Upper lobe of left lung (tissue), 4 donors: ENCODE data around the gene QRFP.

Experiments used
- EP300 ChIP-seq, 4 donors: sonication (generic); formaldehyde crosslinking; IDR thresholded peaks; one replicate each; pipeline ENCODE4 v1.5.1; 2017; ENCODE audit warnings: antibody characterized with exemption in 4 of 4, control low read depth in 2 of 4
- POLR2AphosphoS5 ChIP-seq, 2 donors: sonication (generic); formaldehyde crosslinking; IDR thresholded peaks; one replicate each; pipeline ENCODE4 v1.5.1; 2017; ENCODE audit warnings: antibody characterized with exemption in 2 of 2
- TF ChIP-seq, protein P1 (sequence below), 6 experiments: fragments of 450-650 bp in 4 of 6; fragments of 200-600 bp in 2 of 6; sonication (generic) in 2 of 6; IDR thresholded peaks; one replicate each; pipeline ENCODE4 v1.5.1; 2016 to 2019; ENCODE audit warnings: antibody characterized with exemption in 6 of 6

DNA sequence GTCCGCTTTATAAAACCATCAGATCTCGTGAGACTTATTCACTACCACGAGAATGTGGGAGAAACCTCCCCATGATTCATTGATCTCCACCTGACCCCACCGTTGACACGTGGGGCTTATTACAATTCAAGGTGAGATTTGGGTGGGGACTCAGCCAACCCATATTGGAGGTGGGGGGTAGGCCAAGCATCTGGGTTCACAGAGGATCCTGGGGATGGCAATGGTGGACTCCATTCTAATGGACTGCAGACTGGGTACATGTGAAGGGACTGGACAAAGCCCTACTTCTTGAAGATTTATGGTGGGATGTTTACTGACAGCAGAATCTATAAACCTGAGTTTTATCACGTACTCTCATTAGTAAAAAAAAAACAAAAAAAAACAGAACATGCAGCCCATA, 15.1 kb downstream of the QRFP start:
- TF ChIP-seq, protein P1, sequence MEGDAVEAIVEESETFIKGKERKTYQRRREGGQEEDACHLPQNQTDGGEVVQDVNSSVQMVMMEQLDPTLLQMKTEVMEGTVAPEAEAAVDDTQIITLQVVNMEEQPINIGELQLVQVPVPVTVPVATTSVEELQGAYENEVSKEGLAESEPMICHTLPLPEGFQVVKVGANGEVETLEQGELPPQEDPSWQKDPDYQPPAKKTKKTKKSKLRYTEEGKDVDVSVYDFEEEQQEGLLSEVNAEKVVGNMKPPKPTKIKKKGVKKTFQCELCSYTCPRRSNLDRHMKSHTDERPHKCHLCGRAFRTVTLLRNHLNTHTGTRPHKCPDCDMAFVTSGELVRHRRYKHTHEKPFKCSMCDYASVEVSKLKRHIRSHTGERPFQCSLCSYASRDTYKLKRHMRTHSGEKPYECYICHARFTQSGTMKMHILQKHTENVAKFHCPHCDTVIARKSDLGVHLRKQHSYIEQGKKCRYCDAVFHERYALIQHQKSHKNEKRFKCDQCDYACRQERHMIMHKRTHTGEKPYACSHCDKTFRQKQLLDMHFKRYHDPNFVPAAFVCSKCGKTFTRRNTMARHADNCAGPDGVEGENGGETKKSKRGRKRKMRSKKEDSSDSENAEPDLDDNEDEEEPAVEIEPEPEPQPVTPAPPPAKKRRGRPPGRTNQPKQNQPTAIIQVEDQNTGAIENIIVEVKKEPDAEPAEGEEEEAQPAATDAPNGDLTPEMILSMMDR (IDR thresholded peaks at IDR 0.05) = no peak
- TF ChIP-seq EP300 (IDR thresholded peaks at IDR 0.05) = no peak
- TF ChIP-seq POLR2AphosphoS5 (IDR thresholded peaks at IDR 0.05) = no peak
